Left lung (tissue), 10 donors: ENCODE results near the gene NFIX. TPM values are rescaled to one million over a fixed set of nuclear protein-coding genes. Genes with fewer than 3 reads are reported as not detected.
A peak's percentile ranks its signal among the peaks of the same experiment; 100 is the strongest.

Experiments
- ATAC-seq: fragments of 200-7000 bp; cut with Tn5 transposase; one replicate; pipeline ENCODE4 v1.9.1; 2020; ENCODE audit warnings: moderate library complexity
- DNase-seq, 4 donors: peaks; one replicate each; pipeline ENCODE4 v3.0.0-alpha.2; 2013 to 2020
- H3K27ac ChIP-seq, 2 donors: fragments of 200-600 bp; sonication (generic) in 1 of 2; one replicate each; pipeline versions ENCODE4 v1.5.0 to v1.8.0; 2020 to 2021
- H3K27me3 ChIP-seq, 2 donors: fragments of 200-600 bp; sonication (generic) in 1 of 2; one replicate each; pipeline versions ENCODE4 v1.5.0 to v1.8.0; 2020 to 2021
- H3K36me3 ChIP-seq, 2 donors: fragments of 200-600 bp; sonication (generic) in 1 of 2; one replicate each; pipeline versions ENCODE4 v1.5.0 to v1.8.0; 2020 to 2021
- H3K4me1 ChIP-seq, 2 donors: fragments of 200-600 bp; one replicate each; pipeline ENCODE4 v1.8.0; 2021
- H3K4me3 ChIP-seq, 2 donors: fragments of 200-600 bp; sonication (generic) in 1 of 2; one replicate each; pipeline versions ENCODE4 v1.5.0 to v1.8.0; 2020 to 2021; ENCODE audit warnings: mild to moderate bottlenecking in 1 of 2
- H3K9me3 ChIP-seq, 2 donors: fragments of 200-600 bp; sonication (generic) in 1 of 2; one replicate each; pipeline versions ENCODE4 v1.5.0 to v1.8.0; 2020 to 2021
- intact Hi-C, 2 donors: fragments of 100-400 bp; cut with DNase I; formaldehyde crosslinking; loops; one replicate each; pipeline versions ENCODE4 v1.11.2 to v1.14.2; 2022
- polyA plus RNA-seq, 6 donors: library from polyadenylated mRNA; unstranded; fragments of 120-200 nt; gene quantifications; one replicate each; pipeline ENCODE4 v1.2.1, GENCODE V29; 2013; ENCODE audit not compliant: insufficient read length in 6 of 6
- total RNA-seq, 2 donors: library from RNA; stranded (reverse); fragmentation: NEBNext Ultra II Directional; extraction: Animal tissue kit (Norgen Biotek cat#: 25700); gene quantifications; one replicate each; pipeline ENCODE4 v1.2.1, GENCODE V29; 2021
- TF ChIP-seq, protein P1 (sequence below), 2 donors: fragments of 200-600 bp; sonication (generic) in 1 of 2; IDR thresholded peaks; one replicate each; pipeline versions ENCODE4 v1.5.0 to v1.8.0; 2021; ENCODE audit warnings: antibody characterized with exemption in 2 of 2
- donor health status: DM: no; HTN: yes; CAD: no.
- donor health status: DM: no; HTN: no; CAD: no.

NFIX gene
- total and polyA plus RNA-seq, 8 donors: 92.6 to 237 (median 123) TPM

DNA sequence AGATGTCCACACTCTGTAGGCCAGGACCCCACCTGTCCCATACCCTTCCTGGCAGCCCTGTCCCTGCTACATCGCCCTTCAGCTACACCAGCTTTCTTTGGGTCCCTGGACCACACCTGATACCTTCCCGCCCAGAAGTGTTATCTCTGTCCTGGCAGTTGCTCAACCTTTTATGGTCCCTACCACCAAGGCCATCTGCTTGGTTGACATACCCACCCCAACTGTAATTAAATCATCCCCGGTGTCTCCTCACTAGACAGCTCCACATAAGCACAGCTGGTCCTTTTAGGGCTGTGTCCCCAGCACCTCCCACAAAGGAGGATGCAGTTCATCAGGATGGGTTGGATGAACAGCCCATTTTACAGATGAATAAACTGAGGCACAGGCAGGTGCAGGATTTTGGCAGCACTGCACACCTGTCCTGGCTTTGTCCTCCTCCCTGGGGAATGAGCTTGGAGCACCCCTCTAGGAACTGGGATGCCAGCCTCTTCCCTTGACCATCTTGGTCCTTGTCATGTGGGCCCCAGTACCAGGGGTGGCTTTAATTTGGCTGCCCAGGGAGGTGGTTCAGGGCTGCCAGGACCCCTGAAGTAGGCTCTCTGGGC lies 135.7 kb downstream of the NFIX start:
- Histone ChIP-seq H3K4me3 (no peak overlapping the region), H3K36me3 (peaks cover 0 to 20% of the 10 kb centered on the region in 2 donors), H3K27ac (no peak overlapping the region), H3K9me3 (no peaks in the 10 kb centered on the region), H3K27me3 (no peaks in the 10 kb centered on the region), H3K4me1 (peaks cover 0 to 29% of the 10 kb centered on the region in 2 donors)
- TF ChIP-seq, protein P1, sequence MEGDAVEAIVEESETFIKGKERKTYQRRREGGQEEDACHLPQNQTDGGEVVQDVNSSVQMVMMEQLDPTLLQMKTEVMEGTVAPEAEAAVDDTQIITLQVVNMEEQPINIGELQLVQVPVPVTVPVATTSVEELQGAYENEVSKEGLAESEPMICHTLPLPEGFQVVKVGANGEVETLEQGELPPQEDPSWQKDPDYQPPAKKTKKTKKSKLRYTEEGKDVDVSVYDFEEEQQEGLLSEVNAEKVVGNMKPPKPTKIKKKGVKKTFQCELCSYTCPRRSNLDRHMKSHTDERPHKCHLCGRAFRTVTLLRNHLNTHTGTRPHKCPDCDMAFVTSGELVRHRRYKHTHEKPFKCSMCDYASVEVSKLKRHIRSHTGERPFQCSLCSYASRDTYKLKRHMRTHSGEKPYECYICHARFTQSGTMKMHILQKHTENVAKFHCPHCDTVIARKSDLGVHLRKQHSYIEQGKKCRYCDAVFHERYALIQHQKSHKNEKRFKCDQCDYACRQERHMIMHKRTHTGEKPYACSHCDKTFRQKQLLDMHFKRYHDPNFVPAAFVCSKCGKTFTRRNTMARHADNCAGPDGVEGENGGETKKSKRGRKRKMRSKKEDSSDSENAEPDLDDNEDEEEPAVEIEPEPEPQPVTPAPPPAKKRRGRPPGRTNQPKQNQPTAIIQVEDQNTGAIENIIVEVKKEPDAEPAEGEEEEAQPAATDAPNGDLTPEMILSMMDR (IDR thresholded peaks at IDR 0.05): no peak
- DNase-seq: no peak
- intact Hi-C loops: no loop called here
- no peak for ATAC-seq

DNA sequence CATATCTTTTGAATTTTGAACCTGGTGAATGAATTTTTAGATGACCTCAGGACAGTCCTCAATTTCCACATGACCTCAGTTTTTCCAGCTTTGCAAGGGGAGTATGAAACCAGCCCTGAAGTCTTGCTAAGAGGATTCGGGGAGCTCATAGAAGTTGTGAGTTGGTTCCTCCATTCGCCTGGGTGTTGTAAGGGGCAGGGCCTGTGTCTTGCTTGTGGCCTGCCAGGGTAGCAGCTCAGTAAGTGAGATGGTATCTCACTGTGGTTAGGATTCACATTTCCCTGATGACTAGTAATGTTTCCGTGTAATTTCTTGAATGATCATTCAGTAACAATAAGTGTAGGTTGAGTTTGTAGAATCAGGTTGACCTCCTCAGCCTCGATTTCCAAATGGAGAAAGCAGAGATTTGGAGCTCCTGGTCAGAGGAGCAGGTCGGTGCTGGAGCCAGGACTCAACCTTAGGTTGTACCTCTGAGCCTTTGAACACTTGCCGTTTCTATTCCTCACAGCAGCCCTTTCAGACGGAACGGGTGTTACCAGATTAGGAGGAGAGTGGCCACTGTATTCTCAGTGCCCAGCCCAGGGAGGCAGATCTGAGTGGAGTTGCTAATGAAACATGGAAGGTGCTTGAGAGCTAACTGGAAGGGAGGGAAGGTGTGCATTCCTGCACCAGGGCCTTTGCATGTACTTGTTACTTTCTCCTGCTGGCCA lies 137.4 kb downstream of the NFIX start:
- Histone ChIP-seq H3K9me3 (no peaks in the 10 kb centered on the region), H3K4me3 (no peak overlapping the region), H3K27me3 (no peaks in the 10 kb centered on the region), H3K4me1 (peaks cover 0 to 29% of the 10 kb centered on the region in 2 donors), H3K36me3 (peaks cover 0 to 27% of the 10 kb centered on the region in 2 donors), H3K27ac (peak overlapping the region; percentile 26 to 73)
- DNase-seq (no peak), ATAC-seq (no peak)
- TF ChIP-seq, protein P1 (IDR thresholded peaks at IDR 0.05): no peak
- intact Hi-C loops: no loop called here

DNA sequence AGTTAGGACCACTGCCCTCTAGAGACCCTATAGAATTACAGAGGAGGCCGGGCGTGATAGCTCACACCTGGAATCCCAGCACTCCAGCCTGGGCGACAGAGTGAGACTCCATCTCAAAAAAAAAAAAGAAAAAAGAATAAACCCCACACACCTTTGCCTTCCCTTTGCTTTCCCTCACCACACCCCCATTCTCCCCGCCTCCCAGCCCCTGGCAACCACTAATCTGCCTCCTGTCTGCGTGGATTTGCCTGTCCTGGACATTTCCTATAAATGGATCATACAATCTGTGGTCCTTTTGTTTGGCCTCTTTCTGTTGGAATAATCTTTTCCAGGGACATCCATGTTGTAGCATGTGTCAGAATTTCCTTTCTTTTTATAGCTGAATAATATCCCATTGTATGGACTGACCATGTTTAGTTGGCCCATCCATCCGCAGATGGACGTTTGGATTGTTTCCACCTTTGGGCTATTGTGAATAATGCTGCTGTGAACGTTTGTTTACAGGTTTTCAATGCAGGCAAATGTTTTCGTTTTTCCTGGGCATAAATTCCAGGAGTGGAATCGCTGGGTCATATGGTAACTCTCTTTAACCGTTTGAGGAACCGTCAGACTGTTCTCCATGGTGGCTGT lies 138.1 kb downstream of the NFIX start:
- H3K36me3 ChIP-seq: peaks cover 0 to 34% of the 10 kb centered on the region in 2 donors
- H3K27ac ChIP-seq: peak overlapping the region; percentile 63 to 73
- H3K4me3 ChIP-seq: no peak overlapping the region
- peaks cover 0 to 29% of the 10 kb centered on the region in 2 donors for H3K4me1 ChIP-seq
- no peak for DNase-seq
- H3K27me3 ChIP-seq: no peaks in the 10 kb centered on the region
- no peaks in the 10 kb centered on the region for H3K9me3 ChIP-seq
- ATAC-seq: no peak
- TF ChIP-seq, protein P1 (IDR thresholded peaks at IDR 0.05): no peak
- intact Hi-C loops: no loop called here

DNA sequence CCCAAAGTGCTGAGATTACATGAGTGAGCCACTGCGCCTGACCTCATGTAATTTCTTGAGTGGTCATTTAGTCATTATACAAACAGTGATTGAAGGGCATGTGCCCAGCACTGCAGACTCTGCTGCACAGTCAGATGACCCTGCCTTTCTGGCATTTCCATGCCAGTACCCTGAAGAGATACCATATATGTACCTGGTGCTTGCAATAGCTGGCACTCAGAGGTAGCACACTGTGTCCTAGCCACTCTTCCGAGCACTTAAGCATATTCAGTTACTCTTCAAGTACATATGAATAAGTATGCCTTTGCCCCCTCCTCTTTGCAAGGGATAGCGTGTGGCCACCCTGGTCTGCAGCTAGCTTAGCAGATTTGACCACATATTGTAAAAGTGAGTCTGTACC lies 139.4 kb downstream of the NFIX start:
- Histone ChIP-seq H3K27ac (peak overlapping the region; percentile 63 to 73), H3K4me3 (no peak overlapping the region), H3K36me3 (peaks cover 0 to 47% of the 10 kb centered on the region in 2 donors), H3K4me1 (peaks cover 0 to 29% of the 10 kb centered on the region in 2 donors), H3K9me3 (no peaks in the 10 kb centered on the region), H3K27me3 (no peaks in the 10 kb centered on the region)
- DNase-seq (peak in 1 of 4 donors; percentile 71), ATAC-seq (peak; percentile 93)
- intact Hi-C loops: no loop called here
- TF ChIP-seq, protein P1 (IDR thresholded peaks at IDR 0.05): no peak
